ENCODE results near the gene BCAN. TPM values are rescaled to one million over a fixed set of nuclear protein-coding genes. Genes with fewer than 3 reads are reported as not detected.
A peak's percentile ranks its signal among the peaks of the same experiment; 100 is the strongest.

The BCAN gene
- total and polyA plus RNA-seq, 2 of the 4 experiments (the other 2 are of a cell fraction): 0.07 TPM; not detected in 1

GRCh38 chr1:156642265-156643048 lies 540 bp downstream of the BCAN start (continued):
- TF ChIP-seq RCOR1 (IDR thresholded peaks at IDR 0.05; ENCODE audit: insufficient replicate concordance, low read length): no peak
- no peak for TF ChIP-seq POLR2A (IDR thresholded peaks at IDR 0.05; ENCODE audit: low read depth, low read length)

- H2BK5ac ChIP-seq (ENCODE audit: low read depth, low read length, poor library complexity, severe bottlenecking): no peak overlapping the region
- no peak overlapping the region for H2AFZ ChIP-seq (replicated peaks; ENCODE audit: low read length, poor library complexity)
- H4K5ac ChIP-seq (ENCODE audit: low read depth, low read length): no peak overlapping the region
- WGBS, 2 experiments (ENCODE audit: extremely low coverage in 2 of 2, insufficient read length in 1 of 2): no CpG with 5 or more reads among the region's 7 CpGs
- no peak overlapping the region for H2AK5ac ChIP-seq (ENCODE audit: low read depth, low read length)
- no peak overlapping the region for H2BK15ac ChIP-seq (ENCODE audit: low read depth, low read length)
- H3K4me3 ChIP-seq (ENCODE audit: insufficient read depth, low read depth, low read length): no peak overlapping the region
- H3K14ac ChIP-seq (replicated peaks; ENCODE audit: low read depth, low read length): no peak overlapping the region
- no peak overlapping the region for H2BK20ac ChIP-seq (ENCODE audit: low read depth, low read length)
- no peak overlapping the region for H2AK9ac ChIP-seq (replicated peaks; ENCODE audit: low read depth, low read length, poor library complexity)
- ATAC-seq (ENCODE audit: low read depth) (no peak), DNase-seq (no peak)
- H2BK120ac ChIP-seq (ENCODE audit: low read depth, low read length): no peak overlapping the region
- intact Hi-C loops (cut with micrococcal nuclease) (no loop called here), in situ Hi-C loops (cut with MboI; ENCODE audit: low sequenced_read_pairs) (no loop called here), dilution Hi-C loops (cut with HindIII; ENCODE audit: low sequenced_read_pairs, unreplicated experiment) (no loop called here)
- POLR2A ChIA-PET (ENCODE audit: unreplicated experiment): interaction anchor here (0.6 kb wide), 1 partner anchor 268 kb away, joined by 13 read pairs; no protein-coding TSS in a partner anchor
- H3K27ac ChIP-seq (ENCODE audit: insufficient read depth, low read length): no peak overlapping the region
- TF ChIP-seq RFX5 (IDR thresholded peaks at IDR 0.05; ENCODE audit: low read depth, low read length) (no peak), FOS (IDR thresholded peaks at IDR 0.05; ENCODE audit: low read depth, low read length) (no peak), ELK1 (IDR thresholded peaks at IDR 0.05; ENCODE audit: borderline replicate concordance, low read depth, low read length) (no peak), BHLHE40 (IDR thresholded peaks at IDR 0.05; ENCODE audit: low read depth, low read length) (no peak)
- no peaks in the 10 kb centered on the region; the same call in 1 of the 2 replicates for H3K4me1 ChIP-seq (ENCODE audit: control insufficient read depth, insufficient read depth, low read length)
- H4K20me1 ChIP-seq (ENCODE audit: insufficient read depth, low read length): peaks cover 16% of the 10 kb centered on the region; the same call in 1 of the 2 replicates
- H3K27me3 ChIP-seq (ENCODE audit: control insufficient read depth, insufficient read depth, low read length): peaks cover 96% of the 10 kb centered on the region
- peak overlapping the region; percentile 49; the same call in 1 of the 2 replicates for H3K23ac ChIP-seq (ENCODE audit: low read depth, low read length)
- no TSS peak for BruUV-seq (replicated peaks)
- CTCF ChIA-PET: interaction anchor here (0.6 to 1.8 kb wide), 4 partner anchors 16 to 456 kb away, joined by 4 to 14 read pairs (median 5); no protein-coding TSS in a partner anchor
- no peak overlapping the region for H4K8ac ChIP-seq (ENCODE audit: low read depth in 2 of 2, low read length in 2 of 2)
- no peaks in the 10 kb centered on the region for H3K36me3 ChIP-seq (ENCODE audit: control insufficient read depth, insufficient read depth, low read length)
- 0 out of 2 replicates have a peak, but pooled peaks cover 1% of the 10 kb centered on the region for H3K9me3 ChIP-seq (ENCODE audit: control insufficient read depth, insufficient read depth, low read length)
- no peaks in the 10 kb centered on the region for H3K79me1 ChIP-seq (ENCODE audit: low read depth in 1 of 2, low read length in 2 of 2)
- H3K18ac ChIP-seq (ENCODE audit: low read depth, low read length): no peak overlapping the region
- no peaks in the 10 kb centered on the region for H3K9me1 ChIP-seq (ENCODE audit: insufficient read depth, low read length)
- no peak overlapping the region for H4K91ac ChIP-seq (ENCODE audit: insufficient read depth, low read depth, low read length)
- H3K56ac ChIP-seq (ENCODE audit: extremely low read depth, insufficient read depth, low read length): no peak overlapping the region
- H3K4ac ChIP-seq (ENCODE audit: low read depth, low read length): no peak overlapping the region
- no peak overlapping the region for H3K4me2 ChIP-seq (ENCODE audit: low read depth, low read length)
- H3K9ac ChIP-seq (ENCODE audit: low read depth, low read length): no peak overlapping the region
These were observed 1.3 kb downstream of the BCAN start for GRCh38 chr1:156643049-156643777.

Data from IMR-90 (cell line).